NCI-H748 (cell line): ENCODE results near the gene ADGRE1.
A peak's percentile ranks its signal among the peaks of the same experiment; 100 is the strongest.

Source experiments
- DNase-seq: peaks from one replicate; lab custom pipeline; 2025; ENCODE audit not compliant: unreplicated experiment; lab: John Stamatoyannopoulos, UW

ADGRE1 gene

DNA sequence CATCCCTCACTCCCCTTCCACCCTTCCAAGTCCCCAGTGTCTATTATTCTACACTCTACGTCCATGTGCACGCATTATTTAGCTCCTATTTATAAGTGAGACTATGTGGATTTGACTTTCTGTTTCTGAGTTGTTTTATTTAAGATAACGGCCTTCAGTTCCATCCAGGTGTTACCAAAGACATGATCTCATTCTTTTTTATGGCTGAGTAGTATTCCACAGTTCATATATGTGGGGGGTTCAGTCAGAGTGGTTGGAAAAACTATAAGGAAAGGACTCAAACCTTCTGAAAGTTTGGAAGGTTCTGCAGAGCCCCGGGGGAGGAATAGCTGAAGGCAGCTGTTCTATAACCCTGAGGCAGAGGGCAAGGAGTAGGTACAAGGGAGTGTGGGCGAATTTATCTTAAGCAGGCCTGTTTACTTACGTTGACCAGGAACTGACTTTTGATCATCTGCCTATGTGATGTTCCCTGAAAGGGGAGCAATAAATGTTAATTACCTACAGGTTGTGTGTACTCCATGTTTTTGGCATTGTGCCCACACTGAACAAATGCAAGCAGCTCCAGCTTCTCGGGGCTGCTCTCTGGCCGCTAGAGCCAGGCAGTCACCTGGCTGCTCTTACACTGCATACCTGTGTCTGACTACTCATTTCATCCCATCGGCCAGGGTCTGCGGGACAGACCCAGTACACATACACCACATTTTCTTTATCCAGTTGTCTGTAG lies 13.5 kb upstream of the ADGRE1 start:
- DNase-seq: peak; percentile 52

DNA sequence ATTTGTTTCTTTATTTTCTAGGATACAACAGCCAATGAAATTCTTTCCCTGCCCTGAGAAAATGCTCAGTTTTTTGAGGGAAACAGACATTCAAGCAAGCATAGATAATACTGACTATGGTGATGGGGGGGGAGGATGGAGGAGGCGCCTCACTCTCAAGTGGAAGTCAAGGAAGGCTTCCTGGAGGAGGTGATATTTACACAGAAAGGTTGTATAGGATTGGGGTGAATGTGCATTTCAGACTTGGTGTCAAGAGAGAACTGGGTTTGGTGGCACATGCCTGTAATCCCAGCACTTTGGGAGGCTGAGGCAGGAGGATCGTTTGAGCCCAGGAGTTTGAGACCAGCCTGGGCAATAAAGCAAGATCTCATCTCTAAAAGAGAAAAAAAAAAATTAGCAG lies 12.2 kb upstream of the ADGRE1 start:
- DNase-seq: no peak

DNA sequence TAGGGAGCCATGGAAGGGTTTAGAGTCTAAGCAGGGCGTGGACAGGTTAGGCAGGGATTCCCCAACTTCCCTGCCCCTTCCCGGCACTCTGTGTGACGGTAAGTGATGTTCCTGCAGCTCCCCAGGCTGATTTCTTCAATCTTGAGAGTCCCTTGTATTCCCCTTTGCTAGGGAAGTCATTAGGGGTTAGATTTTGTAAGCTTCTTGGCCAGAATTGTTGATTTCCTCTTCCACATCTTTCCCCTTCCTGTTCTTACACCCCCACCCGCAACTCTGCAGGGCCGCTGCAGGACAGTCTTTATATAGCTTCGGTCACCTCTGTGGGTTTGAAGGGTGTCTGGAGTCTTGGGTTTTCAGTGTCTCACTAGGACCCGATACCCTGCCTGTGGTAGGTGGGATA lies 10.6 kb upstream of the ADGRE1 start:
- no peak for DNase-seq

GRCh38 chr19:6877766-6878165 lies 9.6 kb upstream of the ADGRE1 start:
- no peak for DNase-seq

GRCh38 chr19:6886277-6886897 lies 992 bp upstream of the ADGRE1 start:
- DNase-seq: no peak

GRCh38 chr19:6888967-6889366 lies 1.6 kb downstream of the ADGRE1 start:
- DNase-seq: no peak

GRCh38 chr19:6890401-6890913 lies 3.1 kb downstream of the ADGRE1 start:
- no peak for DNase-seq

GRCh38 chr19:6890938-6891337 lies 3.6 kb downstream of the ADGRE1 start:
- DNase-seq: no peak

GRCh38 chr19:6891761-6892385 lies 4.5 kb downstream of the ADGRE1 start:
- no peak for DNase-seq

DNA sequence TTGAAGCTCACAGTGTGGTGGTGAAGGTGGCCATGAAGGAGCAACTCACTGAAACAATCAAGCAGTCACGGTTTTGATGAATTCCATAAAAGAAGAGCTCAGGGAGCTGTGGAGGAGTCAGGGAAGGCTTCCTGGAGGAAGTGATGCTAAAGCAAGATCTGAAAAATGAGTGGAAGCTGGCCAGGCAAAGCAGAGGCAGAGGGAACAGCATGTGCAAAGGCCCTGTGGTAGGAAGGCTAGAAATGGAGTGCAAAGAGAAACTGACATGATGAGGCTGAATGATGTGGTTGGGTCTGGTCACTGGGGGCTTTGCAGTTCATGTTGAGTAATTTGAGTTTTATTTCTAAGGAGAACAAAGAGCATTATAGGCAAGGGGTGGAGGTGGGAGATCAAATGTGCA lies 6.9 kb downstream of the ADGRE1 start:
- DNase-seq: no peak

- DNase-seq: no peak
Measured at GRCh38 chr19:6903446-6903845, 16.1 kb downstream of the ADGRE1 start.

GRCh38 chr19:6906559-6907060 lies 19.2 kb downstream of the ADGRE1 start:
- DNase-seq: no peak

- no peak for DNase-seq
Measured at GRCh38 chr19:6911523-6911922, 24.1 kb downstream of the ADGRE1 start.

- DNase-seq: no peak
Measured at GRCh38 chr19:6914321-6914720, 26.9 kb downstream of the ADGRE1 start.

GRCh38 chr19:6916952-6917351 lies 29.6 kb downstream of the ADGRE1 start:
- no peak for DNase-seq

- DNase-seq: no peak
Measured at GRCh38 chr19:6925386-6925785, 38.0 kb downstream of the ADGRE1 start.

DNA sequence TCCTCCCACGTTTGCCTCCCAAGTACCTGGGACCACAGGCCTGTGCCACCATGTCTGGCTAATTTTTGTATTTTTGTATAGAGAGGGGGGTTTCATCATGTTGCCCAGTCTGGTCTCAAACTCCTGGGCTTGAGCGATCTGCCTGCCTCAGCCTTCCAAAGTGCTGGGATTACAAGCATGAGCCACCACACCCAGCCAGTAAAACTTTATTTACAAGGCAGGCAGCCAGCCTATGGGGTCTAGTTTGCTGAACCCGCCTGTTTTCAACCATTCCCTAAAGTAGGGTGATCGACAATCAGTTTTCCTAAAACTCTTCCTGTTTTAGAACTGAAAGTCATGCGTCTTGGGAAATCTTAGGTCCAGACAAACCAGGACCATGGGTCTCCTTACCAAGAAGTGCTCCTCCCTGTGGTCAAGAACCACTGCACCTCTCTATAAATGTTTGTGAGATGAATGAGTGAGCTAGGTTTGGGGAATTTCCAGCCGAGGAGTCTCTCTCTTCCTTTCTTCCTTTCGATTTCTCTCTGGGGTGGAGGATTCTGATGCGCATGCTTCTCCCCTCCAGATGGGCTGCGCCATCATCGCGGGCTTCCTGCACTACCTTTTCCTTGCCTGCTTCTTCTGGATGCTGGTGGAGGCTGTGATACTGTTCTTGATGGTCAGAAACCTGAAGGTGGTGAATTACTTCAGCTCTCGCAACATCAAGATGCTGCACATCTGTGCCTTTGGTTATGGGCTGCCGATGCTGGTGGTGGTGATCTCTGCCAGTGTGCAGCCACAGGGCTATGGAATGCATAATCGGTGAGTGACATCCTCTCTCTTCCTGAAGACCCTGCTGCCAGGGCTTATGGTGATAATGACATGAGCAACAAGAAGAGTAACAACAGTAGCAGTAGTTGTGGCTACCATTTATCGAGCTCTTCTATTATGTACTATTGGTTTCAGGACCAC lies 38.7 kb downstream of the ADGRE1 start:
- DNase-seq: no peak

DNA sequence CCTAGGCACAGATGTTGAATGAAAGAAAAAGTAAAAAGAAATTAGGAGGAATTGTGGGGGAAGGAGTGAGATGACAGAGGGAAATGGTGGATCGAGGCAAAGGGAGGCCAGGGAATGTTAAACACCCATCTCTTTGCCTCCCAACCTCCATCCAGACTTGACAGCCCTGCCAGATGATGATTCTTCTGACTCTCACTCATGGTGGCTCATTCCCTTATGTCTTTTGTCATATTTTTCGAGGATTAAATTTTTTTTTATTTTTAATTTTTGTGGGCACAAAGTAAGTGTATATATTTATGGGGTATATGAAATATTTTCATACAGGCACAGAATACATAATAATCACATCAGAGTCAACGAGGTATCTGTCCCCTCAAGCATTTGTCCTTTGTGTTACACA lies 42.8 kb downstream of the ADGRE1 start:
- DNase-seq: no peak

- no peak for DNase-seq
Measured at GRCh38 chr19:6935069-6935468, 47.7 kb downstream of the ADGRE1 start.

DNA sequence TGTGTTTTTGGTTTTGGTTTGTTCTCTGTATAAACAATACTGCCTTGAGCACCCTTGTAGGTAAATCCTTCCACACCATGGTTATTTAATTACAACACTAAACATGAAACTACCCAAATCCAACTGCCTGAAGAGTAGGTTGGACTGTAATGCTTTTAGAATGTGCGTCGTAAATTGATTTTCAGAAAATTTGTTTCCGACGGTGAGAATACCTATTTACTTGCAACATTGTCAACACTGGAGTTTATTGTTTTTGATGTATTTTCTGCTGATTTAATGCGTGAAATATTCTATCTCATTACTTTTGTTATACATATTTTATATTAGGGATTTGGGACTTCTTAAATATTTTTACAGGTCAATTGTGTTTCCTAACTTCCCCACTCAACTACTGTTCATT lies 48.2 kb downstream of the ADGRE1 start:
- no peak for DNase-seq

- no peak for DNase-seq
Measured at GRCh38 chr19:6945733-6946132, 58.4 kb downstream of the ADGRE1 start.
